NCI-H1694 treated with DMSO at 0.1 percent for 48 hours (cell line): Measurements from ENCODE around the gene DYRK4.

Experiments
- DNase-seq: peaks from one replicate; lab custom pipeline; 2025; lab: John Stamatoyannopoulos, UW

DYRK4 gene

GRCh38 chr12:4626543-4626942 lies 64.5 kb downstream of the DYRK4 start:
- DNase-seq, result no peak

DNA sequence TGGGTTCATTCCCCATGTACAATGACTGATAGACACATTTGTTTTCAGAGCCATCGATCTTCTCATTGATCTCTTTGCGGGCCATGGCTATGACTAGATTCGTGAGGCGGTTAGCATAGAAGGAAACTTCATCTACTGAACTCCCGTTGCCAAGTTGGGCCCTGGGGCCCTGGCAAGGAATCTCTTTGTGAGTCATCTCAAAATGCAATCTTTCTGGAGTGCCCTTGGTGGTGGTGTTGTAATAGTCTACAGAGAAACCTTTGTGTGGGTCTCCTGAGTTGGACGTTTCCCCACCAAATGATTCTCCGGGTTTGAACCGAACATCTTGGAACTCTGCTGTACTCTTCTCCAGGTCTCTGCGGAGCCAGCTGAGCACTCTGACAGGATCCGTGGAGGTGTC lies 66.4 kb downstream of the DYRK4 start:
- DNase-seq, result no peak

DNA sequence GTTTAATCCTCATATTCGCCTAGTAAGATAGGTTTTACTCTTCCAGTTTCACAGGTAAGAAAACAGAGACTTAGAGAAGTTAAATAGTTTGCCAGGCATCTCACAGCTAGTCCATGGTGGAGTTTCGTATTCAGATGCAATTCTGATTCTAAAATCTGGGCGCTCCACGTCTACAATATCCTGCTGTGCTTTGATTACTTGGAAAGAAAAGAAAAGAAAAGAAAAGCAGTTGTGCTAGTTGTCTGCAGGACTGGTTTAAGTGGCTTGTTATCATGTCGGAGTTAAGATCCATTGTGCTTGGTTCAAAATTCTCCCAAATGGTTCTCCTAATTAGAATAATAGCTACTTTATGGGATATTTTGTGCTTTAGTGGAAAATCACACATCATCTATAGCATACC lies 68.3 kb downstream of the DYRK4 start:
- DNase-seq, result no peak

DNA sequence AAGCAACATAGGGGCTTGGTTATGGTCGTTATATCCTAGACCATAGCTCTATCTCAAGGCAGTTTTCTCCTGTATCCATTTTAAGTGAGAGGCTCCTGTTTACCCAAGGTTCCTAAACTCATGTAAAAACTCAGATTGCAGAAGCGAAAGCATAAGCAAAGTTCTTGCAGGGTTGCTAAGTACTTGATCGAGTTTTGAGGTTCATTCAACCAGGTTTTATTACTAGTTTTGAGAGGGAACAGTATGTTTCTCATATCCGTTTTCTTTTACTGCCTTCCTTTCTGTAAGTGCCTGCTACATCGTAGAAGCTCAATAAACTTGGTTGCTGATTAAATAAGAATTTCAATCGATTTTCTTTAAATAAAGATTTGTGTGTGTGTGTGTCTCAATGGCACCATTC lies 81.7 kb downstream of the DYRK4 start:
- DNase-seq, result no peak

- no peak for DNase-seq
Measured at GRCh38 chr12:4645023-4645422, 83.0 kb downstream of the DYRK4 start.

GRCh38 chr12:4648104-4648500 lies 86.1 kb downstream of the DYRK4 start:
- peak; percentile 17 for DNase-seq

- DNase-seq, result peak; percentile 87
Measured at GRCh38 chr12:4648501-4649357, 86.7 kb downstream of the DYRK4 start, which contains the start of the genes AKAP3 and NDUFA9. TSS of gene AKAP3 (minus strand) at chr12:4649051. CDS start at chr12:4638196, 10,855 bp downstream. TSS of gene NDUFA9 (plus strand) at chr12:4649114. CDS start at chr12:4649127, 13 bp downstream.

DNA sequence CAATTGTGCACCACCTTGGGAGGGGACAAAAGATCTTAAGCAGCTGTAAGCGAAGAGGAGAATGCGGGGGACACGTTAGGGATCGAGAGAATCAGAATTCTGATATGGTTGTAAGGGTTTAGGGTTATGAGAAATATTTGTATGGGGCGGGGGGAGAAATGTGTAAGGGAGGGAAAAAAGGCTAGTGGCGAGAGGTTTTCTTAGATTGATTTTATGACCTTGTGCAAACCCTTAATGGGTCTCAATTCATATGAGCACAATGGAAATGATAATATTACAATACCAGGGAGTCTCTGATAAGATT lies 87.3 kb downstream of the DYRK4 start:
- DNase-seq, result no peak

DNA sequence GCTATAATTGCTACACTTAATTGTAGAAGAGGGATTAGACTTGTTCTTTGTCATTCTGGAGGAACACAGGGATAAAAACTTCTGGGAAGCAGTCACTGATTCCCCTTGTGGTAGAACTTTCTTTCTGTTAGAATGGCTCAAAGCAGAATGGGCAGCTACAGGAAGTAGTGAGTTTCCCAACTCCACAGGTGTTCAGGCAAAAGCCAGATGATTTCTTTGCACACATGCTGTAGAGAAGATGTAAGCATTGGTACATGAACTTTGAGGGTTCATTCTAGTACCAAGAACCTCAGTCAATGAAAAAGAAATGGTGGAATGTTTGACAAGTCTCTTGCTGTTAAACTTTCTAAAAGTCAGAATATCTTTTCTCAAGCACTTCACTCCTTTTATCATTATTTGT lies 91.2 kb downstream of the DYRK4 start:
- no peak for DNase-seq

GRCh38 chr12:4653691-4654090 lies 91.7 kb downstream of the DYRK4 start:
- DNase-seq, result no peak
